Heart right ventricle (tissue), 16 donors: Measurements from ENCODE around the gene FKBP2. TPM values are rescaled to one million over a fixed set of nuclear protein-coding genes. Genes with fewer than 3 reads are reported as not detected.

Experiments
- ATAC-seq, 8 donors: fragments of 200-7000 bp; cut with Tn5 transposase; one replicate each; pipeline ENCODE4 v1.9.1; 2020; ENCODE audit warnings: mild to moderate bottlenecking in 8 of 8, moderate library complexity in 8 of 8, moderate number of reproducible peaks in 1 of 8
- DNase-seq, 2 donors: peaks; one replicate each; pipeline ENCODE4 v3.0.0-alpha.2; 2020
- H3K27ac ChIP-seq, 10 donors: fragments of 200-600 bp; sonication (generic) in 2 of 10; one replicate each; pipeline versions ENCODE4 v1.5.0 to v1.8.0; 2020 to 2022; ENCODE audit warnings: mild to moderate bottlenecking in 3 of 10
- H3K27me3 ChIP-seq, 7 donors: fragments of 200-600 bp; one replicate each; pipeline ENCODE4 v1.8.0; 2021 to 2022; ENCODE audit warnings: mild to moderate bottlenecking in 2 of 7
- H3K36me3 ChIP-seq, 9 donors: fragments of 200-600 bp; sonication (generic) in 1 of 9; one replicate each; pipeline versions ENCODE4 v1.5.0 to v1.8.0; 2020 to 2022; ENCODE audit warnings: mild to moderate bottlenecking in 2 of 9
- H3K4me1 ChIP-seq, 9 donors: fragments of 200-600 bp; sonication (generic) in 1 of 9; one replicate each; pipeline versions ENCODE4 v1.5.0 to v1.8.0; 2020 to 2022; ENCODE audit warnings: mild to moderate bottlenecking in 4 of 9
- H3K4me3 ChIP-seq, 10 donors: fragments of 200-600 bp; sonication (generic) in 2 of 10; one replicate each; pipeline versions ENCODE4 v1.5.0 to v1.8.0; 2020 to 2022; ENCODE audit warnings: mild to moderate bottlenecking in 7 of 10, moderate library complexity in 2 of 10
- H3K9me3 ChIP-seq, 11 donors: fragments of 200-600 bp in 10 of 11; sonication (generic) in 2 of 11; one replicate each; pipeline versions ENCODE4 v1.5.0 to v1.8.0; 2013 to 2022; ENCODE audit warnings: mild to moderate bottlenecking in 2 of 11, control low read depth in 1 of 11, moderate library complexity in 1 of 11
- WGBS, 2 donors: extraction: QIAGEN DNeasy Blood & Tissue Kit; methylation state at CpG; one replicate each; pipeline ENCODE4 v1.1.7; 2013; ENCODE audit warnings: inconsistent platforms in 1 of 2; 5-methylcytosine and 5-hydroxymethylcytosine counted together
- intact Hi-C, 10 donors: fragments of 100-400 bp; cut with DNase I; formaldehyde crosslinking; loops; one replicate each; pipeline versions ENCODE4 v1.11.1 to v1.14.2; 2022
- polyA plus RNA-seq, 2 donors: library from polyadenylated mRNA; stranded (reverse); fragments of 200-250 nt; gene quantifications; one replicate each; pipeline ENCODE4 v1.2.3, GENCODE V29; 2013
- total RNA-seq, 10 donors: library from RNA; stranded (reverse); fragmentation: NEBNext Ultra II Directional in 3 of 10; extraction: Animal tissue kit (Norgen Biotek cat#: 25700) in 3 of 10; gene quantifications; one replicate each; pipeline versions ENCODE4 v1.2.1 to v1.2.4, GENCODE V29; 2021 to 2023
- TF ChIP-seq, protein P1 (sequence below), 9 donors: fragments of 200-600 bp; sonication (generic) in 2 of 9; IDR thresholded peaks; one replicate each; pipeline versions ENCODE4 v1.5.0 to v1.8.0; 2021 to 2022; ENCODE audit warnings: antibody characterized with exemption in 9 of 9, mild to moderate bottlenecking in 5 of 9, moderate library complexity in 1 of 9
- donor health status: Arrhythmogenic right ventricular cardiomyopathy.
- donor health status: ischemic (EF 13 %, LVEDD 7.1; RV severe dilation, severe dysfunction).
- donor health status: healthy with polysubstance abuse.
- donor health status: DM: no; HTN: yes; CAD: no.
- donor health status: DM: no; HTN: no; CAD: no.
- donor health status: ischemic (EF 25% LVEDD 6.9; RV normal size, moderate dysfunction).
- donor health status: ischemic (EF 25% LVEDD 5.7; RV mildly dilated, moderate dysfunction).
- donor health status: healthy.
- donor health status: DM: yes; HTN: yes; CAD: no.
- donor health status: Ischemic cardiomyopathy.
- donor health status: ischemic (EF 35%, LVEDD 5.7; RV mildly dilated, moderate dysfunction).
- donor health status: nonischemic (EF 11% LVEDD 7.7; RV severe dilation, severe dysfunction).
- donor health status: DM: yes; HTN: yes; CAD: no.
- donor health status: PGD.
- donor health status: ischemic (EF 29% LVEDD 5.4; RV normal size, mild dysfunction).
- donor health status: nonischemic (EF 23%, LVEDD 6.1; RV moderate dilation, normal function).

The FKBP2 gene
- total and polyA plus RNA-seq, 12 donors = 40.2 to 404 (median 49.4) TPM

- no peak overlapping the region for H3K27ac ChIP-seq
- 95 to 97% methylated on average over 33 of the region's 33 CpGs for WGBS, 2 donors
- H3K36me3 ChIP-seq = peaks cover 0 to 13% (median 0%) of the 10 kb centered on the region in 9 donors
- intact Hi-C loops = no loop called here
- TF ChIP-seq, protein P1, sequence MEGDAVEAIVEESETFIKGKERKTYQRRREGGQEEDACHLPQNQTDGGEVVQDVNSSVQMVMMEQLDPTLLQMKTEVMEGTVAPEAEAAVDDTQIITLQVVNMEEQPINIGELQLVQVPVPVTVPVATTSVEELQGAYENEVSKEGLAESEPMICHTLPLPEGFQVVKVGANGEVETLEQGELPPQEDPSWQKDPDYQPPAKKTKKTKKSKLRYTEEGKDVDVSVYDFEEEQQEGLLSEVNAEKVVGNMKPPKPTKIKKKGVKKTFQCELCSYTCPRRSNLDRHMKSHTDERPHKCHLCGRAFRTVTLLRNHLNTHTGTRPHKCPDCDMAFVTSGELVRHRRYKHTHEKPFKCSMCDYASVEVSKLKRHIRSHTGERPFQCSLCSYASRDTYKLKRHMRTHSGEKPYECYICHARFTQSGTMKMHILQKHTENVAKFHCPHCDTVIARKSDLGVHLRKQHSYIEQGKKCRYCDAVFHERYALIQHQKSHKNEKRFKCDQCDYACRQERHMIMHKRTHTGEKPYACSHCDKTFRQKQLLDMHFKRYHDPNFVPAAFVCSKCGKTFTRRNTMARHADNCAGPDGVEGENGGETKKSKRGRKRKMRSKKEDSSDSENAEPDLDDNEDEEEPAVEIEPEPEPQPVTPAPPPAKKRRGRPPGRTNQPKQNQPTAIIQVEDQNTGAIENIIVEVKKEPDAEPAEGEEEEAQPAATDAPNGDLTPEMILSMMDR (IDR thresholded peaks at IDR 0.05) = no peak
- no peaks in the 10 kb centered on the region for H3K9me3 ChIP-seq
- H3K27me3 ChIP-seq = peaks cover 17 to 32% (median 30%) of the 10 kb centered on the region in 7 donors
- DNase-seq = no peak
- ATAC-seq = no peak
- peaks cover 18 to 46% (median 39%) of the 10 kb centered on the region in 9 donors for H3K4me1 ChIP-seq
- no peak overlapping the region for H3K4me3 ChIP-seq
These were observed 46.9 kb downstream of the FKBP2 start for GRCh38 chr11:64287676-64288352.

DNA sequence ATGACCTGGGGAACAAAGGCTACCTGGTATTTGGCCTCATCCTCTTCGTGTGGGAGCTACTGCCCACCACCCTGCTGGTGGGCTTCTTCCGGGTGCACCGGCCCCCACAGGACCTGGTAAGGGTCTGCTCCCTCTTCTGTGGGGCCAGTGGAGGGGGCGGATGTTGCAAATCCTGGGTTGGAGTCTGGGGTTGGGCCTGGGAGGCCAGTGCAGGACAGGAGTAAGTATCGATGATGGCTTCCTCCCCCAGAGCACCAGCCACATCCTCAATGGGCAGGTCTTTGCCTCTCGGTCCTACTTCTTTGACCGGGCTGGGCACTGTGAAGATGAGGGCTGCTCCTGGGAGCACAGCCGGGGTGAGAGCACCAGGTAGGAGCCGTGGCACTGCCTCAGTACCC, 47.5 kb downstream of the FKBP2 start:
- ATAC-seq (no peak), DNase-seq (no peak)
- H3K36me3 ChIP-seq = peaks cover 0 to 8% (median 0%) of the 10 kb centered on the region in 9 donors
- H3K9me3 ChIP-seq = no peaks in the 10 kb centered on the region
- peaks cover 18 to 41% (median 35%) of the 10 kb centered on the region in 9 donors for H3K4me1 ChIP-seq
- intact Hi-C loops = no loop called here
- TF ChIP-seq, protein P1 (IDR thresholded peaks at IDR 0.05) = no peak
- peaks cover 17 to 38% (median 35%) of the 10 kb centered on the region in 7 donors for H3K27me3 ChIP-seq
- H3K4me3 ChIP-seq = no peak overlapping the region
- WGBS, 2 donors = 94 to 96% methylated on average over 9 of the region's 9 CpGs
- H3K27ac ChIP-seq = no peak overlapping the region

GRCh38 chr11:64289002-64289564, 48.2 kb downstream of the FKBP2 start:
- H3K4me1 ChIP-seq = peaks cover 14 to 34% (median 27%) of the 10 kb centered on the region in 9 donors
- TF ChIP-seq, protein P1 (IDR thresholded peaks at IDR 0.05) = no peak
- peaks cover 0 to 5% (median 0%) of the 10 kb centered on the region in 9 donors for H3K36me3 ChIP-seq
- intact Hi-C loops = no loop called here
- H3K27me3 ChIP-seq = peaks cover 17 to 45% (median 41%) of the 10 kb centered on the region in 7 donors
- no peak overlapping the region for H3K27ac ChIP-seq
- 92 to 96% methylated on average over 13 of the region's 13 CpGs for WGBS, 2 donors
- ATAC-seq (no peak), DNase-seq (no peak)
- H3K4me3 ChIP-seq = no peak overlapping the region
- no peaks in the 10 kb centered on the region for H3K9me3 ChIP-seq

- no peak for ATAC-seq
- H3K4me3 ChIP-seq = no peak overlapping the region
- H3K36me3 ChIP-seq = peaks cover 0 to 5% (median 0%) of the 10 kb centered on the region in 9 donors
- TF ChIP-seq, protein P1 (IDR thresholded peaks at IDR 0.05) = no peak
- 52 to 54% methylated on average over 10 of the region's 10 CpGs for WGBS, 2 donors
- DNase-seq = no peak
- H3K4me1 ChIP-seq = peaks cover 11 to 32% (median 25%) of the 10 kb centered on the region in 9 donors
- no peaks in the 10 kb centered on the region for H3K9me3 ChIP-seq
- intact Hi-C loops = no loop called here
- H3K27ac ChIP-seq = no peak overlapping the region
- peaks cover 17 to 60% (median 57%) of the 10 kb centered on the region in 7 donors for H3K27me3 ChIP-seq
These were observed 49.7 kb downstream of the FKBP2 start for GRCh38 chr11:64290352-64291261.
